ENCODE measurements around the gene ITPR2.

ITPR2 gene

DNA sequence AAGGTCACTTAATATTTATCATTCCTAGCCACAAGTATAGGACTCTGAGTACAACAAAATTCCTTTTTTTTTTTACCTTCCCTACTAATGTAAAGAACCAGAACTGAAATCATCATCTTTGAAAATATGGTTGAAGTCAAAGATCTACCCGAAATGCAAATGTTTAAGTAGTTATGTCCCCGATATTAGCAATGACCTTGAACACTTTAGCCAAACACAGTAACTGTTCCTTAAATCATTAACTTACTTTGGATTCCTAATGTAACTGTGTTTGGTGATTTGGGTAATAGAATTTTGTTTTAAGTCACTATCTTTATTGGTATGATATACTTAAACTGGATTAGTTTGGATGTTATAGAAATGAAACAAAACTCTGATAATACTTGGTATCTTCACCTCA is 14.4 kb downstream of the ITPR2 start:
- DNase-seq = no peak

DNA sequence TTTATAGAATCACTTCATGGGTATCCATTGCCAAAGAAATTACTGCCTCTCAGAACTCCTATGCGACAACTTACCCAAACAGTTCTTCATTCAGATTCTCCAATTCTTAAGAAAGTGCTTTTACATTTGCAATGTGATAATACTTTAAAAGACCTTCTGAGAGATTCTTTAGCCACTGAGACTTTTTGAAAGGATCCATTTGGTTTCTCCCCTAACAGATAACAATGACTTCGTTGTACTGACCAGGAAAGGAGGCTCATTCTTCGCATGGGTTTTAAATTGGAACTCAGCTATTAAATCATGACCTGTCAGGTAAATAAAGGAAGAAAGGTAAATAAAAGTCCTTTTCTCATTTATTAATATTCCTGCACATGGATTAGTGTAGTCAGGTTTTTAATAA is 14.8 kb downstream of the ITPR2 start:
- DNase-seq = no peak

DNA sequence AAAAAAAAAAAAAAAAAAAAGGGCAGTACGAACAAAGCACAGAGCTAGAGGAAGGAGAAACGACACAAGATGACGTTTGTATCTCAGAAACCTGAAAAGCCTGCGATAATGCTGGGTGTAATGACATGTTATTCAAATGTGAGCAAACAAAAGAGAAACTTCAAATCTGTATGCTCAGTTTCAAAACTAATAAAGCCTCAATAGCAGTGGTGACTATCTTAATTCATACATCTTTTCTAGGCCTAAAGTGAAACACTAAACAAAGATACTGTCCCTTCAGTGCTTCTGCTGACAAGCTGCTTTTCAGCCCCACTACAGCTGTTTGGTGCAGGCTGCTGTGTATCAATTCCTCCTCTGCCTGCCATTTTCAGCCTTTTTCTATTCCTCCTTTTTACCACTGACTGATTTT is 15.8 kb downstream of the ITPR2 start:
- no peak for DNase-seq

DNA sequence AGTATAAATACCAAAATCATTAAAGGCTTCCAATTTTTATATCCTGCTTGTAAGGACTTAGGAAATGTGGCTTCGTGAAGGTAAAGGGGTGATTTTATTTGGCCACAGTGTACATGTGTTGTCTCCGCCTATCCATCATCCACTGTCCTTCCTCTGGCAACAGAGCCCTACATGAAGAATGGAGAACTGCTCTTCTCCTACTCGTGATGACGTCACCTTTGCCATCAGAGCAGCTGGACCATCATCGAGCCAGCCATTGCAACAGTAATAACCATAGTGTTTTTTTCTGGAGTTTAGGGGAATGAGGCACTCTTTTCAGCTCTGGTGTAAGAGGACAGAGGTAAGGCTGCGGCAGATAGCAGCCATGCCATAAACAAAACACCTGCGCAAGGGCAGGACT is 19.2 kb downstream of the ITPR2 start:
- DNase-seq = no peak

DNA sequence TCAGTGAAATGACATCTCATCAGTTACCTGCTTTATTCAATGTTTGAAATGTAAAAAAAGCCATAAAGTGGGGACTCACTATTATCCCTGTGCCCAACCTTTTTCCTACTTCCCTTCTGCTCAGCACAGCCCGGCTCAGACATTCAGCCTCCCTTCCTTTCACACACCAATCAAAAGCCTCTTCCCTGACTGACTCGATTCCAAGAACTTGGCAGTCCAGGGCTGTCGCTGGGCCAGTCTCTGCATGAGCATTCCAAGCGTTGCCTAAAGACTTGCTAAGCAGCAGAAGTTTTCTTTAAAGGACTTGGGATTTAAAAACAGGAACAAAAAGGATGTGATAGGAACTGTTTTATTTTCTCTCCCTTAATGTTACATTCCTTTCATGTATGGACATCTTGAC is 22.7 kb downstream of the ITPR2 start:
- DNase-seq = no peak

DNA sequence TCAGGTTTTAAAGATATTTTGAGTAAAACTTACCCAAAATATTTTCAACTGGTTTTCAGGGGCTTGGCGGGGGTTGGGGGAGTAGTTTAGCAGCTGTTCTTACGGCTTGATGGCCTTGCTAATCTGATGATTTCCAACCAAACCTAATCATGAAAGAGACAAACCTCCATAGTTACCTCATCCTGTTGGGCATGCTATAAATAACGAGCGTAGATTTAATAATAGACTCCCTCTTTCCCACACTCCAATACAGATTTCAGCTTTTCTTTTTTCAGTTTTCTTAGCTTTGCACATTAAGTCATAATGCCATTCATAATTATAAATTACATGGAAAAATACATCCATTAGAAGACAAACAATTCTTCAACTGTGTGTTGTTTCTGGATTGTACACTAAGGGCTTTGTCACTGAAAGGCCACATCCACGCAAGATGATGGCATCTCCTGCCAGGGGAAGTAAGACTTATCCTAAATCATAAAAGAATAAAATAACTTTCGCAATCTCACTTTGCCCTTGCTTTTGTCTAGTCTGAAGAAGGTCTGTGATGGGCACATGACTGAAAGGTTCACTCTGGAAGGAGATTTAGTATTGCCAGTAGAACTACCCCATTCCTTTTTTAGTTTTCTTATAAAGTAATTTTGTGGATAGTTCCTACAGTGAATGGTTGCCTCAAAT is 23.2 kb downstream of the ITPR2 start:
- no peak for DNase-seq

DNA sequence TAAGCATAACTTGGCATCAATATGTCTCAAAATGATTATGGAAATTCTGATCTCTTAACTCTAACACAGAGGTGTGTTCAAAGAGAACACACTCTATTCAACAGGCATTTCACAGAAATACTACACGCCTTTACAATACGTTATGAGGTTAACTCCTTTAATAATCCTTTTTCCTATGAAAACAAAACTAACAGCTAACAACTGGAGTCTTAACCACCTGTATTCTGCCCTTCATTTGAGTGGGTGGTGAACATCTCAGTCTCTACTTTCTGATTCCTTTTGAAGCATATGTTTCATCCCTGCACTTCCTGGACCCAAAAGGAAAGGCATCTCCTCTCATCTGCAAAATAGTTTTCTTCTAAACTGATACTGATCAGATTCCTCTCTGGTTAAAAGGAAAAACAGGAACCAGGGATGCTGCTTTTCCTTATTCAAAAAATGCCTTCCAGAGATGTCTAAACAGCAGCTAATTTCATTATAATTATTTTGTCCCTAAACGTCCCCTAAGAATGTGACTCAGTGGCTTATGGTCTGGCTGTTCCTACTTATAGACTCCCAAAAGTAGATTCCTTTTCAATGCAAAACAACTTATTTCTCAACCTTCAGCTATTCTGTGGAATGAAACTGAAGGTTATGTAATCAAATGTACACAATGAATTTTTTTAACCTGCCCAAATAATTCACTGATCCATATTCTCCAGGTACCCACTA is 24.1 kb downstream of the ITPR2 start:
- no peak for DNase-seq

DNA sequence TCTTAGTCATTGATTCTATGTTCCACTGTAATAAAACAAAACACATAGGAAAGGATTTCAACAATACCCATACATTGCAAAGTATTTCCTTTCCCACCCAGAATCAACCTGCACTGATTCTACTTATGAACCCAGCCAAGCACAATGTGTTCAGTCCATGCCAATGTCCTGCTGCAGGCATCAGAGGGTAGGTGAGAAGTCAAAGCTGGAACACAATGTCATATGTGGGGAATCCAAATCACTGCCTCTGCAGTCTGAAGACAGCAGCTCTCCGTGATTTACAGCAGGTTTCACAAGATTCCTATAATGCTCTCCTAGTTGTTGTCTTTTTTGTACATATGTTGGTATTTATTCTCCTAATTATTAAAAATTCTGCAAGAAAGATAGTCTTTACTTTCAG is 25.7 kb downstream of the ITPR2 start:
- DNase-seq = no peak

DNA sequence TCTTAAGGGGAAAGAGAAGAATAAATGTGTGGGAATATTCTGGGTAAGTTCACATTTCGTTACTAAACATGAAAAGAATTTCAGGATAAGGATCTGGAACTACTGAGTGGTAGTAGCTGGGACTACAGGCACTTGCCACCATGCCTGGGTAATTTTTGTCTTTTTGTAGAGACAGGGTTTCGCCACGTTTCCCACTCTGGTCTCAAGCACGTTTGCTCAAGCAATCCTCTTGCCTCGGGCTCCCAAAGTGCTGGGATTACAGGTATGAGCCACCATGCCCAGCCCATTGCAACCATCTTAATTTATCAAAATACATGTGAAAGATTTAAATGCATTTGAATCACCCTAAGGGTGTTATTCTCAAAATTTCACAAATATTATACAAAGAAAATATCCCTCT is 26.4 kb downstream of the ITPR2 start:
- no peak for DNase-seq

DNA sequence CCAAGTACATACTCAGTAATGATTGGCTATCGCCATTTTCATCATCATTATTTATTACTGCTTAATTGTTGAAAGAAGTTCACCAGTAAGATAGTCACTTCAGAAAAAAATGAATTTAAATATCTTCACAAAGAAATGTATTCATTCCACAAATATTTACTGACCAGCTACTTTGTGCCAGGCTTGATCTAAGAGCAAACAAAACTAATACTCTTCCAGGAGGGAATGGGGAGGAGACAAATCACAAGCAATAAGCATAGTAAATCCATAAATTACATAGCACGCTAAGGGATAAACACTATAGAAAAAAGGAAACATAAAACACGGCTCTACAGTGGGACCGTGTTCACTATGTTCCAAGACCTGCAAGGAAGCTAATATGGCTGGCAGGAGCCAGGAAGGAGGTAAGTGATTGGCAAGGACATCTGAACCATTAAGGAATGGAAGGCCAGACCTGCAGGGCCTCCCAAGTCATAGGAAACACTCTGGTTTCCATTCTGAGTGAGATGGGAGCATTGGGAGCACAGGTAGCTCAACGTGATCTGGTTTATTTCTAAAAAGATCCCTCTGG is 27.5 kb downstream of the ITPR2 start:
- no peak for DNase-seq

DNA sequence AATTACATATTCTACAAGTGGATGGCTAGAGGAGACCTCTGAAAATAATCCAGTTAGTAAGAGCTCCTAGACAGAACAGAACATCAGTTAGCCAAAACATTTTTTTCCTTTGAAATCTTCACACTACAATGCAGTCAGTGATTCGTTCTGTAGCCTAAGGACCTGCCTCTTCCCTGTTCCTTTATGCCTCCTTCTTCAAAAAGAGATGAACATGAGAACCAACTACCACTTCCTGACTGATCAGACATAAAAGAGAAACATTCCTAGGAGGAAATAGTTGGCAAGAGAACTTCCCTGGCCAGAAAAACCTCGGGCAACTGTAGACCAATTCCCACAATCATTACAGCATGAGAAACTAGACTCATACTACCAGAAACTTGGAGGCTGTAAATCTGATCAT is 29.4 kb downstream of the ITPR2 start:
- DNase-seq = no peak

DNA sequence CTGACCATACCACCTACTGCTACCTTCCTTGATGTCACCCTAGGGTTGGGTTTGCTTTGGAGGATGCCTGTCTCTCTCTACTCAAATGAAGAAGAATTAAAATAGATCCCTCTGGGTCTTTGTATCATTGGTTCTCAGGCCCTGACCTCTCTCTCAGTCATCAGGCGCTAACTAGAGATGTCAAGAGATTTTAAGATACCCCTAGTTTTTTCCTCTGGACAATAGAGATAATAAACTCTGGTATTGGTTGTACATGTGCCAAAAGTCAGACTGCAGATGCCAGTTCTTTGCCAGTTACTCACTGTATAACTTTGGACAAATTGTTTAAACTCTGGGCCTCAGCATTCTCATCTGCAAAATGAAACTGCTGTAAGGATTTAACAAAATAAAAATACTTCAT is 31.5 kb downstream of the ITPR2 start:
- no peak for DNase-seq

DNA sequence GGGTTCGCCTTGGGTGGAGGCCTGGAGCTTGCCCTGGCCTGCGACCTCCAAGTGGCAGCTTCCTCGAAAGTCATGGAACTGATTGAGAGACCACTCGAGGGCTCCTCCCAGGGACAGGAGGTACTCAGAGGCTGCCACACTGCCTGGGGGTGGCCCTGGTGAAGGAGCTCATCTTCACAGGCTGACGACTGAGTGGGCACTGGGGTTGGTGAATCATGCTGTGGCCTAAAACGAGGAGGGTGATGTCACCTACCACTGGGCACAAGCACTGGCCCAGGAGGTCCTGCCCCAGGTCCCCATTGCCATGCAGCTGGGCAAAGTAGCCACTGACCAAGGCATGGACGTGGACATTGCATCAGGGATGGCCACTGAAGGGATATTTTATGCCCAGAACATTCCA is 32.1 kb downstream of the ITPR2 start:
- DNase-seq = no peak

DNA sequence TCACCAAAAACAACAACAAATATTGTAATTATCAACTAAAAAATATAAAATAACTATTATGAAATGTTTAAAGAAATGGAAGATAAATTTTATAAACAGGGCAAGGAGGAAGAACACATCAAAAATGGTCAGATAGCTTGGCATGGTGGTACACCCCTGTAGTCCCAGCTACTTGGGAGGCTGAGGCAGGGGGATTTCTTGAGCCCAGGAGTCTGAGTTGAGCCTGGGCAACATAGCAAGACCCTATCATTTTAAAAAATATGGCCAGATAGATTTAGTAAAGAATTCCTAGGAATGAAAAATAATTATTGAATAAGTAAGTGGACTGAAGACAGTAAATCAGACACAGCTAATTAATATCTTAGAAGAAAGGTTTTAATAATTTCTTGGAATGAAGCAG is 32.6 kb downstream of the ITPR2 start:
- no peak for DNase-seq

DNA sequence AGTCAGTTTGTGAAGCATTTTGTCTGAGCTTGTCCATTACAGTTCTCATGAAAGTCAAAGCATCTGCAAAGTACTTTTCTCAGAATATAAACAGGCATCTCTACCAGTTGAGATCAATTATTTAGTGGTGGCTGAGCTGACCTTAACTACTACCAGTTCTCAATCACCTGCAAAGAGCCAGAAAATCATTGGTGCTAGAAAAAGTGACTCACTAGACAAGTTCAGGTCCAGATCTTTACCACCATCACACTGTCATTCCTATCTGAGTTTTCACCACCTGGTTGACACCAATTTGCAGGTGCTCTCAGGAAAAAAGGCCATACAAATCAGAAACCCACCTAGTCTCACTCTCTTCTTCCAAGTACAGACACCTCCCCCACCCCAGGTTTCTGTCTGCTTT is 33.3 kb downstream of the ITPR2 start:
- no peak for DNase-seq

DNA sequence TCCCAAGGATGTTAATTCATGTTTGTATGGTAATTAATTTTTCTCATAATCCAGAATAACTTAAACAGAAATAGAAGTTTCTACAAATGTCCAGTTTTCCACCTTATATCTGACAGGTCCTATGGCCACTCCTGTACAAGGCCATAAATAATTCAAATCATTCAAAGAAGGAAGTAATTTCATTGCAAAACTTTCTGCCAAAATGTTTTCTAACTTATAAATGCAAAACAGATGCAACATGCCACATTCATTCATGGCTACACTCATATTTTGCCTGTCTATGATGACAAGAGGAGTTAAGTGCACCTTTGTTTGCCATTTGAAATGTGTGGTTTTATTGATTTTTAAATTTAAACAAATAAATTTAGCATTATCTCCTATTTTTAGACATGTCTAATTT is 34.4 kb downstream of the ITPR2 start:
- no peak for DNase-seq

DNA sequence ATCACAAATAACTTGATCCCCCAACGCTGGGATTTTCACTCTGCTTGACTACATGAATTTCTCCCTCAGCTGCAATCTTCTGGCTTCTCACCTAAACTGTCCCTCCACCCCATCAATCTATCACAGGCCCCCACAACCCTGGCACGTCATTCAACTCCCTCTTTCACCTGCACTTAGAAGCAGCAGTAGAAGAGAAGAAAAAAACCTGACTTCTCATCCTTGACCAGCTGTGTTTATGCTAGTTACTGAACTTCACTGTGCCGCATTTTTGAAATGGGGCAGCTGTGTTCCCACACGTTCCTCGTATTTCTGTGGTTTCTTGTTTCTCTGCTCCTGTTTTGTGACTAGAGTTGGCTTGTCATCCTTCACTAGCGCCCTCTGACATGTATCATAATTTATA is 35.0 kb downstream of the ITPR2 start:
- DNase-seq = no peak

DNA sequence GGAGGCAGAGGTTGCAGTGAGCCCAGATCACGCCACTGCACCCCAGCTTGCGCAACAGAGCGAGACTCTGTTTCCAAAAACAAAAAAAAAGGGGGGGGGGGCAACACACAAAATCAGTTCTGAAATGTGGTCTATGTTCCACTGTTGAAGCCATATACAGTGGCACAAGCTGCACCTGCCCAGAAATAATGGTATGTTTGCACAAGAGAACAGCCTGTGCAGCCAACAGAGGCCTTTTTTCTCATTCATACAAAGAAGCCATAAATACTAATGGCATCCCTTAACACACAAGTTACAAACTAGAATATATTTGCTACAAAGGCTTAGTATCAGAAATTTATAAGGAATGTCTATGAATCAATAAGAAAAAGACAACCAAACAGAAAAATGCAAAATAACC is 37.1 kb downstream of the ITPR2 start:
- no peak for DNase-seq

DNA sequence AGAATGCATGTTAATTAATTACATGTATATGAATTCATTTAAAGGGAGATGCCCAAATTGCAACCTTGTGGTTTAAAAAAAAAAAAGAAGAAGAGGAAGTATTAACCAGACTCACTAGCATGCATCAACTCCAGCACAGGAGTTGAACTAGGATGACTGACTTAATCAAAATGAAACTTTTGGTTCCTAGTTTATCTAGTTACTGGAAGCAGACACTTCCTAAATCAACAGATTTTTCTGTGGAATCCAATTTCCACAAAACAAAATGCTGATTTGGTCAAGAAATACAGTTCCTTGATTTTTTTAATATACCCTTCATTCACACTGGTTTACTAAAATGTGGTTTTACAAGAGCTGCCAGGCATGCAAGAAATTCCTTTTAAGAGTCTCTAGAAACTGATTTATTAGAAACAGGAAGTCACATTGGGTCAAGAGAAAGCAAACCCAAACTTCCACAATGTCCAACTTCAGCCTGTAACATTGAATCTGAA is 41.6 kb downstream of the ITPR2 start:
- DNase-seq = no peak

DNA sequence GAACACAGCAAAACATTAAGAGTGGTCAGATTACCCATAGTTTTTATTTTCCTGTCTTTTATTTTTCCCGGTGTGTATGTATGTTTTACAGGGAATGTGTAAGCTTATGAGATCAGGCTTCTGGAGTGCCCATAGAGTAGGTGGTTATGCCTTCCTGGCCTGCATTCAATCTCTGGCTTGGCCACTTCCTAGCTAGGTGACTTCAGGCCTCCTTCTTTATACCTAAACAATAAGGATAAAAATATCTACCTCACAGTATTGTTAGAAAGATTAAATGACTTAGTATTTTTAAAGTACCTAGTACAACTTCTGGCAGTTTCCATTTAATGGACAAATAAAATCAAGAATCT is 42.4 kb downstream of the ITPR2 start:
- DNase-seq = no peak

DNA sequence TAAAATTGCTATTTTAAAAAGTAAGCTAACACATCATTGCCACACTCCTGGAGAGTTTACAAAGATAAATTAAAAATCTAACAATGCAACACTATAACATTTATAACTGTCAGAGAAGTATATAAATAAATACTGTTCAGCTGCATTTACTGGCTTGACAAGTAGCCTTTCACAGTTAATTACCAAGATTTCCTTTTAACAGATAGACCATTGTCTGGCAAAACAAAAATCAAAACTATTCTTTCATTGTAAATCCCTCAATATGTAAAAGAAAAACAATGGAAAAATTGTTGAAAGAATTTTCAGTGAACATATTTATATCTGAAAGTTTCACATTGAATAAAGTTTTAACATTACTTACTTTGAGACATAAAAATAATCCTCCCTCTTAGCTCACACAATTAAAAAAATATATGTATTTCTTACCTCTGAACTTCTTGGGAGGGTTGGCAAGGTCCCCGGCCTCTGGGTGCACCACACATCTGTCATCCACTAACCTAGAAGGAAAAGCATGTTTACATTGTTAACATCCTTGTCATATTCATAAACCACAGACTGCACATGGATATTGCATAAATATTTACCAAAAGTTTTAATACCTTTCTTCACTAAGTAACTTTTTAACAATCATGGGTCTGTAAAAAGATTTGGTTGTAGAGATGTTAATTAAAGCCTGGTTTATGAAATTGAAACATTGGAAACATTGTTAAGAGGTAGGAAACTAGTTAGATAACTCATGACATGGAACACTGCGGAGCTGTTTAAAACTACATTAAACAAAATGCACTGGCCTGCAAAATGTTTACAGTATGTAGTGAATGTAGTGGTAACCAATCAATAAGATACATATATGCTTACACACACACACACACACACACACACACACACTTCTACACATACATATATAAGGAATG is 43.0 kb downstream of the ITPR2 start:
- DNase-seq = no peak

DNA sequence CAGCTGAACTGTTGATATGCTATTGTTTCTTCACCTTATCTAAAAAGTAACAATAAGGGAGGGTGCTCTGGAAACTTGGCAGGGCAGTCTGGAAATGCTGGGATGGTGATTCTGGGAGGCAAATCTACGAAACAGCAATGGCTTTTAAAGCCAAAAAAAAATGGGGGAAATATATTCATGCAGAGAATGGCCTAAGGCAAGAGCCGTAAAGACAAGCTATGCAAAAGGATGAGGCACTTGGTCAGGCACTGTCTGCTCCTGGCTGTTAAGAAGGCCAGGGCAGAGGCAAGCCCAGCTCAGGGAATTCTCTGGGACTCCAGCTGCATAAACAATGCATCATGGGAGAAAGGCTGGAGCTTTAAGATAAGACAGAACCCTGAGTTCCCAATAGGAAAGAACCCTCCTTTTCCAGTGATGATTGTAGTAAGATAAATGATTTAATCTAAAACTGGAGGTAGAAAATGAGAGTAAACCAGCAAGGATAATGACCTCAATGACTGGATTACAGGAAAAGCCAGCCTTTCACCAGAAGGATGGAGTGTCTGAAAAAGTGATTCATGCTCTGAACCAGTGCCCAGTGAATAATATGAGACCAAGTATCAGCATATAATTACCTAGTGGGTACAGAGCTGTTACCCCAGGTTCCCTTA is 46.0 kb downstream of the ITPR2 start:
- no peak for DNase-seq

DNA sequence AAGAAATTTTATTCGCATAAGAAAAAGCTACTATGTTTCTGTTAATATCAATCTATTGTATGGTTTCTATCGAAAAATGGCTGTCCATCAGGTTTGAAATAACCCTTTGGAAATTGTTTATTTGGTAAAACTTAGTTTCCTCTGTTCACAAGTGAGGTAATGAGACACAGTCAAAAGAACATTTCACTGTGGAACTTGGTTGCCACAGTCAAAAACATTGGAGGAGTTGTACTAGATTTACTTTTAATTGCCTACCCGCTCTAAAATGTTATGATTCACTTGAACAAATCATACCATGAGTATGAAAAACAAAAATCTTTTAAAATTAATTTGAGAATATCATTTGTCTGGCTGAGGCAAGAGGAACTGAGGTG is 46.5 kb downstream of the ITPR2 start:
- no peak for DNase-seq
